HepG2 (cell line): Measurements from ENCODE around the gene CACNA2D3. TPM values are rescaled to one million over a fixed set of nuclear protein-coding genes. Genes with fewer than 3 reads are reported as not detected.

Experiments used
- CCAR2 ChIP-seq: fragments of 200-400 bp; formaldehyde crosslinking; optimal IDR thresholded peaks from 2 replicates; pipeline ENCODE3; 2018; ENCODE audit warnings: low read depth, mild to moderate bottlenecking, low read length, moderate library complexity
- DNMT1 ChIP-seq: sonication (generic); formaldehyde crosslinking; IDR thresholded peaks from 2 replicates; pipeline ENCODE4 v1.5.1; 2020; ENCODE audit warnings: mild to moderate bottlenecking, missing genetic modification reagents
- KDM6A ChIP-seq: IDR thresholded peaks from 2 replicates; pipeline ENCODE4 v1.6.1; 2016; ENCODE audit warnings: low read depth
- KLF12 ChIP-seq: sonication (generic); formaldehyde crosslinking; IDR thresholded peaks from 2 replicates; pipeline ENCODE4 v1.4.0; 2020; ENCODE audit warnings: missing genetic modification reagents, borderline replicate concordance
- MAFG ChIP-seq: sonication (generic); formaldehyde crosslinking; IDR thresholded peaks from 2 replicates; pipeline ENCODE4 v1.5.1; 2020; ENCODE audit warnings: mild to moderate bottlenecking, missing genetic modification reagents
- MEIS1 ChIP-seq: sonication (generic); formaldehyde crosslinking; IDR thresholded peaks from 2 replicates; pipeline ENCODE4 v1.9.0; 2021; ENCODE audit warnings: mild to moderate bottlenecking, missing genetic modification reagents, moderate library complexity, borderline replicate concordance
- NFE2L2 ChIP-seq: fragments of 150-350 bp; IDR thresholded peaks from 2 replicates; pipeline ENCODE4 v1.6.1; 2014; ENCODE audit warnings: low read length
- NPAS2 ChIP-seq: sonication (generic); formaldehyde crosslinking; IDR thresholded peaks from 2 replicates; pipeline ENCODE4 v1.8.0; 2022; ENCODE audit warnings: mild to moderate bottlenecking, missing genetic modification reagents, borderline replicate concordance
- POLR2AphosphoS2 ChIP-seq: IDR thresholded peaks from 2 replicates; pipeline ENCODE4 v1.6.1; 2011; ENCODE audit warnings: low read depth, low read length, improper control_type of control experiment
- RFXANK ChIP-seq: IDR thresholded peaks from 2 replicates; pipeline ENCODE4 v1.6.1; 2016
- SAP130 ChIP-seq: IDR thresholded peaks from 2 replicates; pipeline ENCODE4 v1.6.1; 2016; ENCODE audit warnings: low read depth
- SOX5 ChIP-seq: IDR thresholded peaks from 2 replicates; pipeline ENCODE4 v1.6.1; 2016; ENCODE audit warnings: borderline replicate concordance
- SUZ12 ChIP-seq: fragments of 150-350 bp; IDR thresholded peaks from 2 replicates; pipeline ENCODE4 v1.6.1; 2014; ENCODE audit warnings: low read depth, low read length
- SYNCRIP ChIP-seq: fragments of 200-400 bp; formaldehyde crosslinking; IDR thresholded peaks from 2 replicates; pipeline ENCODE4 v1.6.1; 2018; ENCODE audit warnings: mild to moderate bottlenecking, low read depth, low read length; ENCODE audit not compliant: insufficient read depth
- ZKSCAN5 ChIP-seq: sonication (generic); formaldehyde crosslinking; IDR thresholded peaks from 2 replicates; pipeline ENCODE4 v1.5.1; 2020; ENCODE audit warnings: mild to moderate bottlenecking, missing genetic modification reagents
- ZMYM3 ChIP-seq: sonication (generic); formaldehyde crosslinking; IDR thresholded peaks from 2 replicates; pipeline ENCODE4 v1.5.1; 2020; ENCODE audit warnings: mild to moderate bottlenecking, missing genetic modification reagents
- ZNF317 ChIP-seq: sonication (generic); formaldehyde crosslinking; IDR thresholded peaks from 2 replicates; pipeline ENCODE4 v1.5.0; 2020; ENCODE audit warnings: mild to moderate bottlenecking, missing genetic modification reagents
- ZNF33B ChIP-seq: sonication (generic); formaldehyde crosslinking; IDR thresholded peaks from 2 replicates; pipeline ENCODE4 v1.5.1; 2020; ENCODE audit warnings: mild to moderate bottlenecking, missing genetic modification reagents
- ZNF432 ChIP-seq: sonication (generic); formaldehyde crosslinking; IDR thresholded peaks from 2 replicates; pipeline ENCODE4 v1.5.0; 2020; ENCODE audit warnings: missing genetic modification reagents, mild to moderate bottlenecking, borderline replicate concordance
- ZNF550 ChIP-seq: sonication (generic); formaldehyde crosslinking; IDR thresholded peaks from 2 replicates; pipeline ENCODE4 v1.4.0; 2020; ENCODE audit warnings: mild to moderate bottlenecking, missing genetic modification reagents, borderline replicate concordance
- ZNF644 ChIP-seq: IDR thresholded peaks from 2 replicates; pipeline ENCODE4 v1.6.1; 2016; ENCODE audit warnings: low read depth
- ZNF720 ChIP-seq: sonication (generic); formaldehyde crosslinking; IDR thresholded peaks from 2 replicates; pipeline ENCODE4 v1.4.0; 2020; ENCODE audit warnings: missing genetic modification reagents
- polyA plus RNA-seq, 8 experiments: library from polyadenylated mRNA; depleted of rRNA in 3 of 8; stranded (reverse) in 7 of 8; unstranded in 1 of 8; fragments of >200 nt; fragmentation: Illumina TruSeq in 4 of 8; extraction: Trizol in 4 of 8; gene quantifications; 2 replicates each; pipeline versions ENCODE4 v1.2.1 to v1.2.3, GENCODE V29; 2011 to 2016; ENCODE audit warnings: low read depth in 4 of 8, missing spikeins in 1 of 8, mixed read lengths in 1 of 8; ENCODE audit not compliant: insufficient read depth in 1 of 8
- total RNA-seq, 5 experiments: library from RNA; depleted of rRNA; stranded (reverse); fragments of >200 nt; fragmentation: Illumina TruSeq; extraction: Trizol; gene quantifications; 2 replicates each; pipeline ENCODE4 v1.2.3, GENCODE V29; 2016; ENCODE audit warnings: low read depth in 1 of 5
- TF ChIP-seq, protein P1 (sequence below): sonication (generic); formaldehyde crosslinking; IDR thresholded peaks from 2 replicates; pipeline ENCODE4 v1.9.0; 2022; ENCODE audit warnings: missing genetic modification reagents, mild to moderate bottlenecking, borderline replicate concordance
- TF ChIP-seq, protein P2 (sequence below): sonication (generic); formaldehyde crosslinking; IDR thresholded peaks from 2 replicates; pipeline ENCODE4 v1.8.1; 2023; ENCODE audit warnings: mild to moderate bottlenecking, inconsistent platforms, moderate library complexity, missing genetic modification reagents, borderline replicate concordance
- TF ChIP-seq, protein P3 (sequence below): fragments of 450-650 bp; IDR thresholded peaks from 2 replicates; pipeline ENCODE4 v1.6.1; 2016
- TF ChIP-seq, protein P4 (sequence below): sonication (generic); formaldehyde crosslinking; IDR thresholded peaks from 2 replicates; pipeline ENCODE4 v1.5.0; 2020; ENCODE audit warnings: missing genetic modification reagents

CACNA2D3 gene
- total and polyA plus RNA-seq, 2 of the 13 experiments (the other 11 are each of a cell fraction or from before 2014, with no cell fraction given), result not detected

DNA sequence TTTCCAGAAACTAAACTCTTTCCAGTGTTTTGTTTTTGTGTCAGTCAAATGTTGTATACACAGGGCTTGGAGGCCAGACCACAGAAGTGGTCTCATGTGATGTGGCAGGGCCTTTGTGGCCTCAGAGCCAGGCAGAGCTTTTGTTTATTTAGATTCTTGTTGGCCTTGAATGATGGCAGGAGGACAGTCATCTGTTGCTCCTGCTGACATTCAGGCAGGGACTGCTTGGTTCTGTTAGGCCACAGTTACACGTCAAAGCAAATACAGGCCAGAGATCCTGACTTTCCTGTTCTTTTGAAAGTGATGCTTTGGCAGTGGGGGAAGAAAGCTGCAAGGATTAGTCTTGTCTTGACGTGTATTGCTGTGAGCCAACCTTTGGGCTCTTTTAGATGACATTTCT lies 325.1 kb downstream of the CACNA2D3 start (continued):
- TF ChIP-seq ZMYM3 (CRISPR knock-in tag), result no peak
- no peak for TF ChIP-seq CCAR2
- no peak for TF ChIP-seq MAFG
- TF ChIP-seq SAP130 (CRISPR knock-in tag), result peak; percentile 13; the same call in 1 of the 2 replicates
- TF ChIP-seq, protein P1, sequence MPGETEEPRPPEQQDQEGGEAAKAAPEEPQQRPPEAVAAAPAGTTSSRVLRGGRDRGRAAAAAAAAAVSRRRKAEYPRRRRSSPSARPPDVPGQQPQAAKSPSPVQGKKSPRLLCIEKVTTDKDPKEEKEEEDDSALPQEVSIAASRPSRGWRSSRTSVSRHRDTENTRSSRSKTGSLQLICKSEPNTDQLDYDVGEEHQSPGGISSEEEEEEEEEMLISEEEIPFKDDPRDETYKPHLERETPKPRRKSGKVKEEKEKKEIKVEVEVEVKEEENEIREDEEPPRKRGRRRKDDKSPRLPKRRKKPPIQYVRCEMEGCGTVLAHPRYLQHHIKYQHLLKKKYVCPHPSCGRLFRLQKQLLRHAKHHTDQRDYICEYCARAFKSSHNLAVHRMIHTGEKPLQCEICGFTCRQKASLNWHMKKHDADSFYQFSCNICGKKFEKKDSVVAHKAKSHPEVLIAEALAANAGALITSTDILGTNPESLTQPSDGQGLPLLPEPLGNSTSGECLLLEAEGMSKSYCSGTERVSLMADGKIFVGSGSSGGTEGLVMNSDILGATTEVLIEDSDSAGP (CRISPR knock-in tag), result no peak
- no peak for TF ChIP-seq KLF12 (CRISPR knock-in tag)
- no peak for TF ChIP-seq ZNF33B
- TF ChIP-seq DNMT1 (CRISPR knock-in tag), result no peak
- TF ChIP-seq ZNF644 (CRISPR knock-in tag), result peak; percentile 44; the same call in 1 of the 2 replicates
- TF ChIP-seq ZKSCAN5 (CRISPR knock-in tag), result no peak
- TF ChIP-seq, protein P2, sequence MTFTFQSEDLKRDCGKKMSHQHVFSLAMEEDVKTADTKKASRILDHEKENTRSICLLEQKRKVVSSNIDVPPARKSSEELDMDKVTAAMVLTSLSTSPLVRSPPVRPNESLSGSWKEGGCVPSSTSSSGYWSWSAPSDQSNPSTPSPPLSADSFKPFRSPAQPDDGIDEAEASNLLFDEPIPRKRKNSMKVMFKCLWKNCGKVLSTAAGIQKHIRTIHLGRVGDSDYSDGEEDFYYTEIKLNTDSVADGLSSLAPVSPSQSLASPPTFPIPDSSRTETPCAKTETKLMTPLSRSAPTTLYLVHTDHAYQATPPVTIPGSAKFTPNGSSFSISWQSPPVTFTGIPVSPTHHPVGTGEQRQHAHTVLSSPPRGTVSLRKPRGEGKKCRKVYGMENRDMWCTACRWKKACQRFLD (CRISPR knock-in tag), result no peak
- peak; percentile 87 for TF ChIP-seq ZNF317
- TF ChIP-seq, protein P3, sequence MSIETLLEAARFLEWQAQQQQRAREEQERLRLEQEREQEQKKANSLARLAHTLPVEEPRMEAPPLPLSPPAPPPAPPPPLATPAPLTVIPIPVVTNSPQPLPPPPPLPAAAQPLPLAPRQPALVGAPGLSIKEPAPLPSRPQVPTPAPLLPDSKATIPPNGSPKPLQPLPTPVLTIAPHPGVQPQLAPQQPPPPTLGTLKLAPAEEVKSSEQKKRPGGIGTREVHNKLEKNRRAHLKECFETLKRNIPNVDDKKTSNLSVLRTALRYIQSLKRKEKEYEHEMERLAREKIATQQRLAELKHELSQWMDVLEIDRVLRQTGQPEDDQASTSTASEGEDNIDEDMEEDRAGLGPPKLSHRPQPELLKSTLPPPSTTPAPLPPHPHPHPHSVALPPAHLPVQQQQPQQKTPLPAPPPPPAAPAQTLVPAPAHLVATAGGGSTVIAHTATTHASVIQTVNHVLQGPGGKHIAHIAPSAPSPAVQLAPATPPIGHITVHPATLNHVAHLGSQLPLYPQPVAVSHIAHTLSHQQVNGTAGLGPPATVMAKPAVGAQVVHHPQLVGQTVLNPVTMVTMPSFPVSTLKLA, result no peak
- no peak for TF ChIP-seq NPAS2 (CRISPR knock-in tag)
- TF ChIP-seq, protein P4, sequence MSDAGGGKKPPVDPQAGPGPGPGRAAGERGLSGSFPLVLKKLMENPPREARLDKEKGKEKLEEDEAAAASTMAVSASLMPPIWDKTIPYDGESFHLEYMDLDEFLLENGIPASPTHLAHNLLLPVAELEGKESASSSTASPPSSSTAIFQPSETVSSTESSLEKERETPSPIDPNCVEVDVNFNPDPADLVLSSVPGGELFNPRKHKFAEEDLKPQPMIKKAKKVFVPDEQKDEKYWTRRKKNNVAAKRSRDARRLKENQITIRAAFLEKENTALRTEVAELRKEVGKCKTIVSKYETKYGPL (CRISPR knock-in tag), result no peak
- TF ChIP-seq KDM6A (CRISPR knock-in tag), result no peak
- no peak for TF ChIP-seq SYNCRIP
- no peak for TF ChIP-seq SUZ12
- no peak for TF ChIP-seq NFE2L2
- no peak for TF ChIP-seq ZNF550 (CRISPR knock-in tag)
- no peak for TF ChIP-seq POLR2AphosphoS2
- no peak for TF ChIP-seq ZNF720 (CRISPR knock-in tag)
- TF ChIP-seq SOX5 (CRISPR knock-in tag), result peak; percentile 64; the same call in 1 of the 2 replicates
- no peak for TF ChIP-seq ZNF432 (CRISPR knock-in tag)
- no peak for TF ChIP-seq RFXANK (CRISPR knock-in tag)
- no peak for TF ChIP-seq MEIS1 (CRISPR knock-in tag)
